Mucosa of stomach (tissue), 1 donor: ENCODE measurements around the gene SLC29A3.

ENCODE experiments used
- H3K27me3 ChIP-seq: one replicate; pipeline ENCODE4 v1.7.0; 2013; ENCODE audit warnings: mild to moderate bottlenecking, low read length; ENCODE audit not compliant: control insufficient read depth, insufficient read depth
- H3K36me3 ChIP-seq: one replicate; pipeline ENCODE4 v1.7.0; 2013; ENCODE audit warnings: low read length; ENCODE audit not compliant: control insufficient read depth, insufficient read depth
- H3K4me1 ChIP-seq: one replicate; pipeline ENCODE4 v1.7.0; 2013; ENCODE audit warnings: mild to moderate bottlenecking, low read length; ENCODE audit not compliant: control insufficient read depth, insufficient read depth
- H3K4me3 ChIP-seq: one replicate; pipeline ENCODE4 v1.7.0; 2013; ENCODE audit warnings: low read length
- H3K9ac ChIP-seq: one replicate; pipeline ENCODE4 v1.7.0; 2013; ENCODE audit warnings: mild to moderate bottlenecking, low read length, moderate library complexity
- H3K9me3 ChIP-seq: one replicate; pipeline ENCODE4 v1.7.0; 2013; ENCODE audit warnings: mild to moderate bottlenecking, low read length, moderate library complexity; ENCODE audit not compliant: control insufficient read depth
- donor health status: Pancreatic carcinoma.

The SLC29A3 gene

DNA sequence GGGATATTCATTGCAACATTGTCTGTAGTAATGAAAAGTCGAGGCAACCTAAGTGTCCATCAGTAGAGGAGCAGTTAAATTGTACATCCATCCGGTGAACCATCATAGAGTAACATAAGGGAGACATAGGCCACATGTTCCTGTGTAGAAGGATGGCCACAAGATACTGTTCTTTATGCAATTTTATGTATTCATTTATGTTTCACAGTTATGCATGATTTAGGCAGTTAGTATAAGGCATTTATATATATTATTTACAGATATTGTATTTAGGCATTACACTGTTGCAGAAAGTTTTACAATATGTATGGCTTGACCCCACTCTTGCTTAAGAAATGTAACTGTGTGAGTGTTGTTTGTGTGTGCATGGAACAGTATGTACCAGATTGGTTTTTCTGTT is 41.7 kb downstream of the SLC29A3 start:
- Histone ChIP-seq H3K9me3 (no peaks in the 10 kb centered on the region), H3K36me3 (no peaks in the 10 kb centered on the region), H3K9ac (no peak overlapping the region), H3K4me3 (no peak overlapping the region), H3K27me3 (no peaks in the 10 kb centered on the region), H3K4me1 (no peaks in the 10 kb centered on the region)

DNA sequence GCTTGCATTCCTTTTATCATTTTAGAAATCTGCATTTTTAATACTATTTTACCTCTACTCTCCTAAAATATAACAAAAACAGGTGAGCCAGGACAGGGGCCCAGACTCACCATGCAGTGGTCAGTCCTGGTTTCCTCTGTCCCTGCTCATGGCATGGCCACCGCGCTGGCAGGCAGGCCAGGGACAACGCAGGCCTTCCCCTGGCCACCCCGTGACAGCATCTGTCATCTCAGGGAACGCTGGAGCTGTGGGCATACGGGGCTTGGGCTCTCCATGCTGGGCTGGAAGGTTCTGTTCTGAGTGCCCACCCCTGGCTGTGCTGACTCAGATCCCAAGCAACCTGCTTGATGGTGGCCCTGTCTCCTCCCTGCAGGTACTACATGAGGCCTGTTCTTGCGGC is 42.5 kb downstream of the SLC29A3 start:
- Histone ChIP-seq H3K9me3 (no peaks in the 10 kb centered on the region), H3K4me3 (no peak overlapping the region), H3K4me1 (no peaks in the 10 kb centered on the region), H3K36me3 (no peaks in the 10 kb centered on the region), H3K9ac (no peak overlapping the region), H3K27me3 (no peaks in the 10 kb centered on the region)

DNA sequence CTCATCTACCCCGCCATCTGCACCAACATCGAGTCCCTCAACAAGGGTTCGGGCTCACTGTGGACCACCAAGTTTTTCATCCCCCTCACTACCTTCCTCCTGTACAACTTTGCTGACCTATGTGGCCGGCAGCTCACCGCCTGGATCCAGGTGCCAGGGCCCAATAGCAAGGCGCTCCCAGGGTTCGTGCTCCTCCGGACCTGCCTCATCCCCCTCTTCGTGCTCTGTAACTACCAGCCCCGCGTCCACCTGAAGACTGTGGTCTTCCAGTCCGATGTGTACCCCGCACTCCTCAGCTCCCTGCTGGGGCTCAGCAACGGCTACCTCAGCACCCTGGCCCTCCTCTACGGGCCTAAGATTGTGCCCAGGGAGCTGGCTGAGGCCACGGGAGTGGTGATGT is 43.1 kb downstream of the SLC29A3 start:
- H3K9ac ChIP-seq = no peak overlapping the region
- H3K4me1 ChIP-seq = no peaks in the 10 kb centered on the region
- no peaks in the 10 kb centered on the region for H3K9me3 ChIP-seq
- H3K36me3 ChIP-seq = no peaks in the 10 kb centered on the region
- H3K4me3 ChIP-seq = no peak overlapping the region
- H3K27me3 ChIP-seq = no peaks in the 10 kb centered on the region

- H3K4me3 ChIP-seq = no peak overlapping the region
- H3K9me3 ChIP-seq = no peaks in the 10 kb centered on the region
- H3K36me3 ChIP-seq = no peaks in the 10 kb centered on the region
- no peaks in the 10 kb centered on the region for H3K4me1 ChIP-seq
- H3K9ac ChIP-seq = no peak overlapping the region
- no peaks in the 10 kb centered on the region for H3K27me3 ChIP-seq
Measured at GRCh38 chr10:71363936-71364335, 44.9 kb downstream of the SLC29A3 start.

DNA sequence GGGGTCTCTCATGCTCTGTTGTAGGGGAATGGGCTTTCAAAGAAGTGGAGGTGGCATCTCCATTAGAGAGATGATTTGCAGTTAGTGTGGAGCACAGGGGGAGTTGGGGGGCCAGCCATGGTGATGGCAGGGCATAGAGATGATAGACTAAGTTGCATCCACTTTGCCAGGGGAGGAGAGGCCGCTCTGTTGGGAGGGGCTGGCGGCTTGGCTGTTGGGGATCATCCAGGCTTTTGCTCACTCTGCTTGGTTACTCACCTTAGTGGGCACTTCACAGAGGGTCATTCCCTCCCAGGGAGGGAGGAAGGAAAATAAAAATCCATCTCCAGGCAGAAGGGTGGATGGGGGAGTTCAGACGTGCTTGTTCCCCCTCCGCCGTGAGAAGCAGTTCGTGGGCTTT is 46.3 kb downstream of the SLC29A3 start:
- Histone ChIP-seq H3K4me1 (no peaks in the 10 kb centered on the region), H3K9ac (no peak overlapping the region), H3K9me3 (no peaks in the 10 kb centered on the region), H3K4me3 (no peak overlapping the region), H3K36me3 (no peaks in the 10 kb centered on the region), H3K27me3 (no peaks in the 10 kb centered on the region)

DNA sequence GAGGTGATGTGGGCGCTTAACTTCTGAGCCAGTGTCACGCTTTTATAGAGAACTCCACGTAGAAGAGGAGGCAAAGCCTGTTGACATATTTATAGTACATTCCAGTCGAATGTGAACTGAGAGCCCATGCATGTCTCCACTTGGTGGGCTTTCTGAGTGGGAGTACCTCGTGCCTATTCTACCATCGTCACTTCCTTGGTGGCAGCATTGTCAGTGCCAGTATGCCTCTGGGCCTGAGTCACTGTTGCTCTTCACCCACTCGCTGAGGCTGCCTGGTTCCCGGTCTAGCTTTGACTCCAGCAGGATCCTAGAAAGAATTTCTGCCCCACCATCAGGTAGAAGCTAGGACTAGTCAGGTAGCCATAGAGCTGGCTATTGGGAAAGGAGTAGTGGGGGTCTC is 47.6 kb downstream of the SLC29A3 start:
- no peaks in the 10 kb centered on the region for H3K27me3 ChIP-seq
- H3K9ac ChIP-seq = no peak overlapping the region
- H3K4me1 ChIP-seq = no peaks in the 10 kb centered on the region
- no peaks in the 10 kb centered on the region for H3K36me3 ChIP-seq
- H3K9me3 ChIP-seq = no peaks in the 10 kb centered on the region
- H3K4me3 ChIP-seq = no peak overlapping the region

DNA sequence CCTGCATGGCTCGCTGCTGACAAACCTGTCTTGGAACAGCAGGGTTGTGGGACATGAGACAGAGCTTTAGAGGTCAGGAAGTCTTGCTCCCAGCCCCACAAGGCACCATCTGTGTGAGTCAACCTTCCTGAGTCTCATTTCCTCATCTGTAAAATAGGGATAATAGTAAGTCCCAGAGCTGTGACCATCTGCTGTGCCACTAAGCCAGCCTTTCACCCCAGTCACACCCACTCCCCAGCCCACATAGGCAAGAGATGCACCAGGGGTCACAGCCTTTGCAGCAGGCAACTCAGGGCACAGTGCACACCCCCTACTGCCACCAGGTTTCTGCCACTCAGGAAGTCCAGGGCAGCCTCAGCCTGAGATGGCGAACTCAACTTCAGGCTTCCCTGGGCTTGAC is 48.2 kb downstream of the SLC29A3 start:
- no peaks in the 10 kb centered on the region for H3K9me3 ChIP-seq
- no peak overlapping the region for H3K4me3 ChIP-seq

DNA sequence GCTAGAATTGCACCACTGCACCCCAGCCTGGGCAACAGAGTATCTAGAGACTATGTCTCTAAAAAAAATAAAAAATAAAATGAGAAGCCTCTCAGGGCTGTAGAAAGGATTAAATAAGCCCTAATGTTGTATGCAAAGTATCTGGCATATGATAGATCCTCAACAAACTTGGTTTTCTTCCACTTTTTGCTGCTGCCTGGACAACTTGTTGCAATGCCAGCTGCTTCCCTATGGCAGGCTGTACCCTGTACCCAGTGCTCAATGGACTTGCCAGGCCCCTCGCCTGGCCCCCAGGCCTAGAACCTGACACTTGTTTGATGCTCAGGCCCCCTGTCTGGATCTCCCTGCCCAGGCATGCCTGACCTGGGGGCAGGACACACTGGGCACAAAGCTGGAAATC is 49.1 kb downstream of the SLC29A3 start:
- Histone ChIP-seq H3K36me3 (no peaks in the 10 kb centered on the region), H3K4me3 (no peak overlapping the region), H3K4me1 (no peaks in the 10 kb centered on the region)

More for the DNA sequence above, 48.2 kb downstream of the SLC29A3 start:
- H3K9ac ChIP-seq = no peak overlapping the region
- H3K4me1 ChIP-seq = no peaks in the 10 kb centered on the region
- H3K27me3 ChIP-seq = no peaks in the 10 kb centered on the region
- no peaks in the 10 kb centered on the region for H3K36me3 ChIP-seq

DNA sequence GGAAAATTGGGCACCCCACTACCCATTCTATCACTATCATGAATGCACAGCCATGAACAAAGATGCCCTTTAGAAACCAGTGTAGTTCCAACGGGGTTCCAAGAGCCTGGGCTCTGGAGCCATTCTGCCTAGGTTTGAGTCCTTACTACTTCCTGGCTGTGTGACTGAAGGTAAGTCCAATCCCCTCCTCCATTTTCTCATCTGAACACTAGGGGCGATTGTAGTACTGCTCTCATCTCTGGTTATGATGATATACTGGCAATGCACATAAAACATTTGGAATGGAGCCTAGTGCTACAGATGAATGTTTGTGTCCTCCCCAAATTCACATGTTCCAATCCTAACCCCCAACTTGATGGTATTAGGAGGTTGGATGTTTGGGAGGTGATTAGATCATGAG is 49.6 kb downstream of the SLC29A3 start:
- H3K4me3 ChIP-seq = no peak overlapping the region
- H3K9ac ChIP-seq = no peak overlapping the region
- H3K9me3 ChIP-seq = no peaks in the 10 kb centered on the region
- no peaks in the 10 kb centered on the region for H3K27me3 ChIP-seq
- H3K4me1 ChIP-seq = no peaks in the 10 kb centered on the region
- no peaks in the 10 kb centered on the region for H3K36me3 ChIP-seq

More for the DNA sequence above, 49.1 kb downstream of the SLC29A3 start:
- no peaks in the 10 kb centered on the region for H3K9me3 ChIP-seq
- H3K9ac ChIP-seq = no peak overlapping the region
- H3K27me3 ChIP-seq = no peaks in the 10 kb centered on the region

DNA sequence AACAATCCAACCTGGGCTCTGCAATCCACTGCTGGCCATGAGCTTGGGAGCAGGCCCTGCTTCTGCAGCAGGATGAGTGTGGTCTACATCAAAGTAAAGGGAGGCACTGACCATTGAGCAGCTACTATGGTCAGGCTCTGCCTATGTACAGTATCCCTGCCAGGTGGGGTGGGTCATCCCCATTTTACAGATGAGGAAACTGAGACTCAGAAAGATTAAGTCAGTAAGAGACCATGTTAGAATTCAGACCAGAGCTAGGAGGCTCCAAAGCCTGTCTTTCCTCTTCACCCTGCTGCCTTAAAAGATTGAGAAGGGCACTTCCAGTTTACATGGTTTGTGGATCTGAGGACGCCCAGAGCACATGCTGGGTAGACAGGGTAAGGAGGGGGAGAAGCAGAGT is 50.5 kb downstream of the SLC29A3 start:
- no peaks in the 10 kb centered on the region for H3K4me1 ChIP-seq
- no peak overlapping the region for H3K9ac ChIP-seq
- H3K4me3 ChIP-seq = no peak overlapping the region
- no peaks in the 10 kb centered on the region for H3K9me3 ChIP-seq
- H3K36me3 ChIP-seq = no peaks in the 10 kb centered on the region
- H3K27me3 ChIP-seq = no peaks in the 10 kb centered on the region

- Histone ChIP-seq H3K9ac (no peak overlapping the region), H3K27me3 (no peaks in the 10 kb centered on the region), H3K4me1 (no peaks in the 10 kb centered on the region)
Measured at GRCh38 chr10:71370031-71370430, 51.0 kb downstream of the SLC29A3 start.

DNA sequence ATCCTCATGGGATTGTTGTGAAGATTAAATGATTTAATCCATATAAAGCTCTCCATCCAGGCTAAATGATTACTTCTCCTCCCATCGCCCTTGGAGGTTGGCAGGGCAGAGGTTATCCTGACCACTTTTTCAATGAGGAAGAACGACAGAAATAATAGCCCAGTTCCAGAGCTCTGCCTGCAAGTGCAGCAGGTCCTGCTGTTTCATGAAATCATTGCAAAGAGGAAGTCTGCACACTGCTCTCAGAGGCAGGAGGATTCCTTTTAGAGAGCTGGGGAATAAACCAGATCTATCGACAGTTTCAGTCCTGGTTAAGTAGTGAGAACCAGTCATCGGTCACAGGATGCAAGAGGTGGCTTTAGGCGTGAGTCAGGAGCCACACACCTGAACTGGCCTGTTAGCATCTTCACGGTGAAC is 52.7 kb downstream of the SLC29A3 start:
- Histone ChIP-seq H3K4me1 (peaks cover 12% of the 10 kb centered on the region), H3K9me3 (no peaks in the 10 kb centered on the region), H3K27me3 (no peaks in the 10 kb centered on the region)

More at GRCh38 chr10:71370031-71370430, 51.0 kb downstream of the SLC29A3 start:
- Histone ChIP-seq H3K4me3 (no peak overlapping the region), H3K9me3 (no peaks in the 10 kb centered on the region), H3K36me3 (no peaks in the 10 kb centered on the region)

DNA sequence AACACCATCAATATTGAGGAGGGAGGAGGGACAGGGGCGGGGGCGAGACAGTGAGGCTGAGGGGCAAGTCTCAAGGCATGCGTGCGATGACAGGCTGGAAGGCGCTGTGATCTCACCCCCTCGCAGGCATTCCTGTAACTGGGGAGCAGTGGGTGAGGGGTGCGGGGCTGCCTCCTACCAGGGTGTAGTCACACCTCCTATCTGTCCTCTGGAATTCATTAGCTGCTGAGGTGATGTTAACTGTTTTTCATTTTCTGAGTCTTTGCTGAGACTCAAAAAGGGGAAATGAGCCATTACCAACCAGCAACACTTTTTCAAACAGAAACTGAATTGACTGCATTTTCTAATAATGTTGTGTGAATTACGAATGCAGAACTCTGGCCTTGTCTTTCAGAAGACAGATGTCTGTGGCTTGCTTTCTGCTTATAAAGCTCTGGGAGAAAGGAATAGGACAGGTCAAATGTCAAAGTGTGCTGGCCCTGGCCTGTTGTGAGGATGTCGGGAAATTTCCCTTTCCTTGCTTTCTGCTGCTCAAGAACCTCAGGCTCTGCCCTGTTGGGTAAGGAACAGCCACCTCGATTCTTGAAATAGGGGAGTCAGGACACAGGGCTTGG is 53.9 kb downstream of the SLC29A3 start:
- H3K9me3 ChIP-seq = no peaks in the 10 kb centered on the region
- no peak overlapping the region for H3K4me3 ChIP-seq
- H3K36me3 ChIP-seq = no peaks in the 10 kb centered on the region
- no peak overlapping the region for H3K9ac ChIP-seq
- H3K4me1 ChIP-seq = peaks cover 20% of the 10 kb centered on the region
- no peaks in the 10 kb centered on the region for H3K27me3 ChIP-seq

More for the DNA sequence above, 52.7 kb downstream of the SLC29A3 start:
- H3K9ac ChIP-seq = no peak overlapping the region
- H3K4me3 ChIP-seq = no peak overlapping the region
- H3K36me3 ChIP-seq = no peaks in the 10 kb centered on the region
